OCI-LY7 (cell line): ENCODE measurements around the gene ABCB8. TPM values are rescaled to one million over a fixed set of nuclear protein-coding genes. Genes with fewer than 3 reads are reported as not detected.

ENCODE experiments used
- BruUV-seq: library from RNA; stranded (reverse); fragments of 400-500 nt; replicated peaks from 2 replicates; lab custom pipeline; 2021; lab: Mats Ljungman, UMichigan
- CTCF ChIA-PET: fragments of 300-600 bp; sonication (Branson Sonifier 250); formaldehyde crosslinking; loops from one replicate; lab custom pipeline; 2022; ENCODE audit warnings: antibody characterized with exemption; ENCODE audit not compliant: unreplicated experiment; lab: Charles Lee
- POLR2A ChIA-PET: fragments of 300-600 bp; sonication (Branson Sonifier 250); formaldehyde crosslinking; loops from one replicate; lab custom pipeline; 2022; ENCODE audit warnings: antibody characterized with exemption; lab: Charles Lee
- DNase-seq: peaks from one replicate; pipeline ENCODE4 v3.0.0-alpha.2; 2015; ENCODE audit warnings: low spot score
- H2AFZ ChIP-seq: fragments of 200-600 bp; sonication (generic), shearing (Covaris generic); 2 replicates; pipeline ENCODE4 v1.6.1; 2014; ENCODE audit warnings: mild to moderate bottlenecking, antibody characterized with exemption, low read length, moderate library complexity
- H3K27ac ChIP-seq: fragments of 200-600 bp; sonication (generic); 2 replicates; pipeline ENCODE4 v1.5.1; 2014; ENCODE audit warnings: mixed run types, low read depth, mild to moderate bottlenecking, moderate library complexity, low read length, inconsistent platforms; ENCODE audit not compliant: poor library complexity, severe bottlenecking
- H3K36me3 ChIP-seq: fragments of 200-600 bp; sonication (generic); 2 replicates; pipeline ENCODE4 v1.6.1; 2014; ENCODE audit warnings: mild to moderate bottlenecking, antibody characterized with exemption, low read length, moderate library complexity, mixed read lengths; ENCODE audit not compliant: insufficient read depth
- H3K4me1 ChIP-seq: fragments of 200-600 bp; sonication (generic); 2 replicates; pipeline ENCODE4 v1.5.1; 2014; ENCODE audit warnings: mild to moderate bottlenecking, low read length; ENCODE audit not compliant: insufficient read depth, poor library complexity, severe bottlenecking
- H3K4me2 ChIP-seq: fragments of 200-600 bp; sonication (generic); 2 replicates; pipeline ENCODE4 v1.6.1; 2014; ENCODE audit warnings: mild to moderate bottlenecking, low read length
- H3K4me3 ChIP-seq: fragments of 200-600 bp; sonication (generic); 2 replicates; pipeline ENCODE4 v1.5.1; 2014; ENCODE audit warnings: mild to moderate bottlenecking, low read depth, low read length; ENCODE audit not compliant: poor library complexity, severe bottlenecking
- H3K79me2 ChIP-seq: fragments of 200-600 bp; sonication (generic); 2 replicates; pipeline ENCODE4 v1.6.1; 2016; ENCODE audit warnings: low read depth, mild to moderate bottlenecking, low read length, moderate library complexity, mixed read lengths; ENCODE audit not compliant: insufficient read depth
- H3K9me2 ChIP-seq: fragments of 200-600 bp; sonication (generic); 2 replicates; pipeline ENCODE4 v1.6.1; 2016; ENCODE audit warnings: mild to moderate bottlenecking, low read length, mixed read lengths; ENCODE audit not compliant: insufficient read depth
- H3K9me3 ChIP-seq: fragments of 200-600 bp; sonication (generic); 2 replicates; pipeline ENCODE4 v1.6.1; 2014; ENCODE audit warnings: mild to moderate bottlenecking, mixed run types, low read length, mixed read lengths
- H4K20me1 ChIP-seq: fragments of 200-600 bp; sonication (generic); 2 replicates; pipeline ENCODE4 v1.6.1; 2014; ENCODE audit warnings: mild to moderate bottlenecking, antibody characterized with exemption, low read length, moderate library complexity, mixed read lengths; ENCODE audit not compliant: insufficient read depth
- CTCF ChIP-seq: fragments of 200-600 bp; sonication (generic); conservative IDR thresholded peaks from 2 replicates; pipeline ENCODE4 v1.5.1; 2014; ENCODE audit warnings: mild to moderate bottlenecking, antibody characterized with exemption, low read length, moderate library complexity, mixed read lengths
- EZH2phosphoT487 ChIP-seq: fragments of 200-600 bp; sonication (generic); IDR thresholded peaks from 2 replicates; pipeline ENCODE4 v1.6.1; 2018; ENCODE audit warnings: low read depth, borderline replicate concordance, mild to moderate bottlenecking, mixed run types, antibody characterized with exemption, low read length, moderate library complexity, mixed read lengths
- intact Hi-C: fragments of 100-400 bp; cut with micrococcal nuclease; formaldehyde crosslinking; loops from one replicate; pipeline ENCODE4 v1.10.0; 2022; ENCODE audit not compliant: unreplicated experiment
- total RNA-seq, 2 experiments: library from RNA; depleted of rRNA in 1 of 2; stranded (reverse); fragments of >200 nt in 1 of 2; shearing (Covaris generic) in 1 of 2; gene quantifications; 2 replicates each; pipeline ENCODE4 v1.2.3, GENCODE V29; 2014 to 2022

The ABCB8 gene
- total RNA-seq, 2 experiments from 2014 or later = 32.0 to 64.7 TPM

GRCh38 chr7:151047976-151048815 is 19.9 kb downstream of the ABCB8 start, which contains the start of gene ASIC3:
ASIC3 (plus strand) TSS chr7:151048531; CDS start chr7:151048886, 355 bp downstream.
- CTCF ChIA-PET = no interaction called here

GRCh38 chr7:151048911-151049463 is 20.7 kb downstream of the ABCB8 start:
- BruUV-seq = no TSS peak
- no peak for DNase-seq
- TF ChIP-seq EZH2phosphoT487 (no peak), CTCF (no peak)
- H3K4me2 ChIP-seq = no peak overlapping the region
- intact Hi-C loops = no loop called here
- ChIA-PET POLR2A (no interaction called here), CTCF (no interaction called here)
- H3K4me3 ChIP-seq = no peak overlapping the region
- H3K4me1 ChIP-seq = peaks cover 7% of the 10 kb centered on the region
- H3K9me3 ChIP-seq = no peaks in the 10 kb centered on the region
- H3K9me2 ChIP-seq = no peaks in the 10 kb centered on the region
- no peaks in the 10 kb centered on the region for H3K79me2 ChIP-seq
- no peak overlapping the region for H2AFZ ChIP-seq
- no peaks in the 10 kb centered on the region for H3K36me3 ChIP-seq
- H4K20me1 ChIP-seq = no peaks in the 10 kb centered on the region
- no peak overlapping the region for H3K27ac ChIP-seq

More at GRCh38 chr7:151047976-151048815, 19.9 kb downstream of the ABCB8 start, which contains the start of gene ASIC3:
- no peaks in the 10 kb centered on the region for H4K20me1 ChIP-seq
- H3K27ac ChIP-seq = no peak within 1 kb of the TSS
- no peak within 1 kb of the TSS for H3K4me2 ChIP-seq
- no peaks in the 10 kb centered on the region for H3K79me2 ChIP-seq
- intact Hi-C loops = no loop called here
- no peaks in the 10 kb centered on the region for H3K9me2 ChIP-seq
- H2AFZ ChIP-seq = no peak within 1 kb of the TSS
- H3K4me3 ChIP-seq = no peak within 1 kb of the TSS
- POLR2A ChIA-PET = interaction anchor here (0.6 kb wide), 1 partner anchor 204 kb away, joined by 4 read pairs; no protein-coding TSS in a partner anchor
- peaks cover 3% of the 10 kb centered on the region for H3K4me1 ChIP-seq
- no peak for DNase-seq
- no peaks in the 10 kb centered on the region for H3K9me3 ChIP-seq
- no TSS peak for BruUV-seq
- TF ChIP-seq CTCF = no peak
- TF ChIP-seq EZH2phosphoT487 = no peak
- no peaks in the 10 kb centered on the region for H3K36me3 ChIP-seq
